Transverse colon (tissue), 4 donors: Measurements from ENCODE around the gene CDSN. TPM values are rescaled to one million over a fixed set of nuclear protein-coding genes. Genes with fewer than 3 reads are reported as not detected.

Experiments
- DNase-seq: peaks from one replicate; pipeline ENCODE4 v3.0.0-alpha.2; 2019
- H3K27ac ChIP-seq, 4 donors: fragments of 200-600 bp; sonication (generic); 2 replicates each; pipeline ENCODE4 v1.5.1; 2016 to 2018; ENCODE audit warnings: inconsistent platforms in 4 of 4
- H3K27me3 ChIP-seq: fragments of 200-600 bp; sonication (generic); 2 replicates; pipeline ENCODE4 v1.5.1; 2017; ENCODE audit warnings: inconsistent platforms
- H3K36me3 ChIP-seq, 4 donors: fragments of 200-600 bp; sonication (generic); 2 replicates each; pipeline ENCODE4 v1.5.1; 2017 to 2019; ENCODE audit warnings: inconsistent platforms in 4 of 4
- H3K4me1 ChIP-seq, 4 donors: fragments of 200-600 bp; sonication (generic); 2 replicates each; pipeline ENCODE4 v1.5.1; 2017 to 2020; ENCODE audit warnings: inconsistent platforms in 4 of 4
- H3K4me3 ChIP-seq, 4 donors: fragments of 200-600 bp; sonication (generic); 1 replicate in 1 of 4; 2 replicates in 3 of 4; pipeline versions ENCODE4 v1.5.1 to v1.6.1; 2017 to 2019; ENCODE audit warnings: inconsistent platforms in 4 of 4
- H3K9me3 ChIP-seq, 2 donors: fragments of 200-600 bp; sonication (generic); 2 replicates each; pipeline ENCODE4 v1.5.1; 2017 to 2019; ENCODE audit warnings: inconsistent platforms in 2 of 2
- EP300 ChIP-seq: sonication (generic); formaldehyde crosslinking; IDR thresholded peaks from one replicate; pipeline ENCODE4 v1.6.1; 2017; ENCODE audit warnings: antibody characterized with exemption, low read depth
- POLR2A ChIP-seq: fragments of 450-650 bp; IDR thresholded peaks from one replicate; pipeline ENCODE4 v1.6.1; 2016; ENCODE audit warnings: antibody characterized with exemption, mild to moderate bottlenecking, moderate library complexity
- POLR2AphosphoS5 ChIP-seq, 3 donors: sonication (generic); formaldehyde crosslinking; IDR thresholded peaks; one replicate each; pipeline ENCODE4 v1.6.1; 2016; ENCODE audit warnings: antibody characterized with exemption in 3 of 3
- WGBS, 2 donors: methylation state at CpG; one replicate each; pipeline ENCODE4 v1.1.5; 2018; ENCODE audit warnings: low coverage in 1 of 2; 5-methylcytosine and 5-hydroxymethylcytosine counted together
- in situ Hi-C, 4 donors: fragments of 200-750 bp; cut with MboI; loops; one replicate each; pipeline versions ENCODE4 v1.15.0 to v1.15.1; 2017; ENCODE audit warnings: low sequenced_read_pairs in 3 of 4, low pct_ligation_motif_present in 1 of 4, low pct_unique_long_range_greater_than_20kb in 1 of 4
- intact Hi-C: fragments of 100-400 bp; cut with DNase I; formaldehyde crosslinking; loops from one replicate; pipeline ENCODE4 v1.15.1; 2023; ENCODE audit warnings: low total_unique reads
- total RNA-seq, 4 donors: library from RNA; depleted of rRNA; stranded (reverse); fragments of >200 nt; gene quantifications; one replicate each; pipeline ENCODE4 v1.1.0, GENCODE V29; 2016
- TF ChIP-seq, protein P1 (sequence below), 5 experiments: fragments of 200-600 bp in 3 of 5; fragments of 450-650 bp in 2 of 5; sonication (generic) in 3 of 5; IDR thresholded peaks; 1 replicate in 2 of 5; 2 replicates in 3 of 5; pipeline ENCODE4 v1.5.1; 2016 to 2017; ENCODE audit warnings: antibody characterized with exemption in 5 of 5, inconsistent platforms in 3 of 5, mild to moderate bottlenecking in 2 of 5, moderate library complexity in 1 of 5

The CDSN gene
- total RNA-seq, 4 donors from 2014 or later: not detected

DNA sequence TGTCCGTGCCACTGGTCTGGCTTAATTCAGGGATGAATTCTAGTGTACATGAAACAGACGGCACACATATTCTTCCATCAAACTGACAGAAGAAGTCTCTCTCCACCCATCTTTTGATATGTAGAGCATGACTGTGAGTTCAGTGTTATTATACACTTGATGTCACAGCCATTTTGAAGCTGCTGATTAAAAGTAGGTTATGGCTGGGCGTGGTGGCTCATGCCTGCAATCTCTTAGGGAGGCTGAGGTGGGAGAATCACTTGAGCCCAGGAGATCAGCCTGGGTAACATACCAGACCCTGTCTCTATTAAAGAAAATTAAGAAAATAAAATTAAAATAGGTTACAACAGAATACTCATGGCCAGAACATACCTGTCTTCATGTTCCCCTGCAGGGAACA is 28.6 kb downstream of the CDSN start:
- Histone ChIP-seq H3K4me1 (peaks cover 0 to 47% (median 13%) of the 10 kb centered on the region in 4 donors), H3K36me3 (no peaks in the 10 kb centered on the region), H3K4me3 (no peak overlapping the region), H3K9me3 (no peaks in the 10 kb centered on the region), H3K27me3 (no peaks in the 10 kb centered on the region), H3K27ac (peak overlapping the region in 1 of 4 donors; percentile 4)
- in situ Hi-C loops: loop anchor here in 1 of 4 donors (25.0 kb wide), 1 partner anchor 629 kb away; no protein-coding TSS in a partner anchor
- intact Hi-C loops: no loop called here
- DNase-seq: peak; percentile 33
- WGBS, 2 donors: 23 to 31% methylated on average over 3 of the region's 3 CpGs
- TF ChIP-seq EP300 (no peak), POLR2A (no peak), POLR2AphosphoS5 (IDR thresholded peaks at IDR 0.05) (no peak)
- TF ChIP-seq, protein P1, sequence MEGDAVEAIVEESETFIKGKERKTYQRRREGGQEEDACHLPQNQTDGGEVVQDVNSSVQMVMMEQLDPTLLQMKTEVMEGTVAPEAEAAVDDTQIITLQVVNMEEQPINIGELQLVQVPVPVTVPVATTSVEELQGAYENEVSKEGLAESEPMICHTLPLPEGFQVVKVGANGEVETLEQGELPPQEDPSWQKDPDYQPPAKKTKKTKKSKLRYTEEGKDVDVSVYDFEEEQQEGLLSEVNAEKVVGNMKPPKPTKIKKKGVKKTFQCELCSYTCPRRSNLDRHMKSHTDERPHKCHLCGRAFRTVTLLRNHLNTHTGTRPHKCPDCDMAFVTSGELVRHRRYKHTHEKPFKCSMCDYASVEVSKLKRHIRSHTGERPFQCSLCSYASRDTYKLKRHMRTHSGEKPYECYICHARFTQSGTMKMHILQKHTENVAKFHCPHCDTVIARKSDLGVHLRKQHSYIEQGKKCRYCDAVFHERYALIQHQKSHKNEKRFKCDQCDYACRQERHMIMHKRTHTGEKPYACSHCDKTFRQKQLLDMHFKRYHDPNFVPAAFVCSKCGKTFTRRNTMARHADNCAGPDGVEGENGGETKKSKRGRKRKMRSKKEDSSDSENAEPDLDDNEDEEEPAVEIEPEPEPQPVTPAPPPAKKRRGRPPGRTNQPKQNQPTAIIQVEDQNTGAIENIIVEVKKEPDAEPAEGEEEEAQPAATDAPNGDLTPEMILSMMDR (IDR thresholded peaks at IDR 0.05): no peak

DNA sequence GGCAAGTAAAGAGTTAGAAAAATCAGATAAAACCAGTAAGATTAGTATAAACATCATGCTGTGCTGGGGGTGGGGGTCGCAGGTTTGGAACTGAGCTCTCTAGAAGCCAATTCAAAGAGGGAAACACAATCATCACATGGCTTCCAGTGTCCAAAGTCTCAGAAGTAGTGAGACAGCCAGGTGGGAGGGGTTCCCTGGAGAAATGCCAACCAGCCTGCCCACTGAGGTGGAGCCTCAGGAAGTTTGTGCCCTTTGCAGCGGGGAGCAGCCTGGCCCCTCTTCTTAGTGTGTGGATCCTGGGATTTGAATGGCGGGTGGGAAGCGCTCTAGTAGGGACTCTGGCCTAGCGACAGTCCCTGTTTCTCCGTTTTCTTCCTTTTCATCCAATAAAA is 29.3 kb downstream of the CDSN start:
- no peaks in the 10 kb centered on the region for H3K27me3 ChIP-seq
- TF ChIP-seq EP300 (no peak), POLR2A (no peak), POLR2AphosphoS5 (IDR thresholded peaks at IDR 0.05) (no peak)
- TF ChIP-seq, protein P1 (IDR thresholded peaks at IDR 0.05): no peak
- H3K36me3 ChIP-seq: no peaks in the 10 kb centered on the region
- H3K4me3 ChIP-seq: no peak overlapping the region
- H3K9me3 ChIP-seq: no peaks in the 10 kb centered on the region
- intact Hi-C loops (no loop called here), in situ Hi-C loops (loop anchor here in 1 of 4 donors (25.0 kb wide), 1 partner anchor 629 kb away; no protein-coding TSS in a partner anchor)
- 50 to 84% methylated on average over 1 to 6 of the region's 6 CpGs for WGBS, 2 donors
- H3K4me1 ChIP-seq: peaks cover 0 to 47% (median 13%) of the 10 kb centered on the region in 4 donors
- peak; percentile 63 for DNase-seq
- peak overlapping the region in 1 of 4 donors; percentile 13 for H3K27ac ChIP-seq

DNA sequence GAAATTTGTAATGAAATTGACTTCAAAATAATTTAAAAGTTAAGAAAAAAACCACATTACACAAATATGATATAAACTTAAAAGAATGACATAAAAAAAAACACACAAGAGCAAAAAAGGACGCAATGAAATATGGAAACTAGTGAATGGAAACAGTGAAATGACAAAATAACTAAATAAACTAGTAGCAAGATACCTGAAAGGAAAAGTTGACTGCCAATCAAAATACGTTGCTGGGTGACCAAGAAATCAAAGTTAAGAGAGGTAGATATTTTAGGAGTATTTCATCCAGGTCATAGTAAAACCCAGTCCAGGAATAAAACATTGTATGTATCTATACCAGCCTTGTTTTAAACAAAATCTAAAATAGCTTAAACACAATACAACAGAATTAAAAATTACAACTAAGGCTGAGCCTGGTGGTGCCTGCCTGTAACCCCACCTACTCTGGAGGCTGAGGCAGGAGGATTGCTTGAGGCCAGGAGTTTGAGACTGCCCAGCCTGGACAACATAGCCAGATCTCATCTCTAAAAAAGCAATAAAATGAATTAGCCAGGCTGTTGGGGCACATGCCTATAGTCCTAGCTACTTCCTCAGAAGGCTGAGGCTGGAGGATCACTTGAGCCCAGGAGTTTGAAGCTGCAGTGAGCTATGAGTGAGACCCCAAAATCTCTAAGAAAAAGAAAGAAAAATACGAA is 29.8 kb downstream of the CDSN start:
- in situ Hi-C loops: loop anchor here in 1 of 4 donors (25.0 kb wide), 1 partner anchor 628 kb away; no protein-coding TSS in a partner anchor
- TF ChIP-seq POLR2A: no peak
- TF ChIP-seq, protein P1 (IDR thresholded peaks at IDR 0.05): no peak

DNA sequence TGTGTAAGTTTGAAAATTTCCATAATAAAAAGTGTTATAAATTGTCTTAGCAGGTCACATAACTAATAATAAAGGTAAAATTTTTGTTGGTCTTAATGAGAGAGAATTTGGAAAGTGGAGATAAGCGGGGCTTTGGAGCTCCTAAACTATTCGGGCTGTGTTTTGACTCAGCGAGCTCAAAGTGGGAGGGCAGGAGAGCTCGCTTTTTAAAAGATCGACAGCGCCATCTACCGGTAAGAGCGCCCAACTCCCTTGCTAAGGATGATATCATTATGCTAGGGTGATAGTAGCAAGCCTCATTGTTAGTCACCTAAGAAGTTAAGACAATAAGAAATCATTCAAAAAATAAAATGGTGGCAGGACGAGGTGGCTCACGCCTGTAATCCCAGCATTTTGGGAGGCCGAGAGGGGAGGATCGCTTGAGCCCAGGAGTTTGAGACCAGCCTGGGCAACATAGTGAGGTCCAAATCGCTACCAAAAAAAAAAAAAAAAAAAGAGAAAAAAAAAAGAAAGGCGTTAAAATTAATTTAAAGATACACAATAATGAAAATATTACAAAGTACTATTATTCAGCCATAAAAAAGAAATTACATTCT is 32.7 kb downstream of the CDSN start:
- Histone ChIP-seq H3K4me3 (no peak overlapping the region), H3K27ac (peak overlapping the region in 1 of 4 donors; percentile 7), H3K4me1 (peaks cover 0 to 24% (median 0%) of the 10 kb centered on the region in 4 donors), H3K9me3 (no peaks in the 10 kb centered on the region), H3K36me3 (no peaks in the 10 kb centered on the region), H3K27me3 (peaks cover 5% of the 10 kb centered on the region)
- WGBS, 2 donors: 10 to 11% methylated on average over 14 of the region's 14 CpGs
- TF ChIP-seq, protein P1 (IDR thresholded peaks at IDR 0.05): peak; percentile 72 to 80 (median 79)
- TF ChIP-seq EP300: no peak
- intact Hi-C loops (loop anchor here (10.0 kb wide), 1 partner anchor 253 kb away; no protein-coding TSS in a partner anchor), in situ Hi-C loops (loop anchor here in 1 of 4 donors (10.0 to 25.0 kb wide), 2 partner anchors 263 to 625 kb away; no protein-coding TSS in a partner anchor)
- DNase-seq: peak; percentile 89

More for the DNA sequence above, 29.8 kb downstream of the CDSN start:
- Histone ChIP-seq H3K9me3 (no peaks in the 10 kb centered on the region), H3K4me3 (no peak overlapping the region), H3K36me3 (no peaks in the 10 kb centered on the region), H3K27ac (peak overlapping the region in 1 of 4 donors; percentile 13), H3K27me3 (peaks cover 4% of the 10 kb centered on the region), H3K4me1 (peaks cover 0 to 47% (median 13%) of the 10 kb centered on the region in 4 donors)
- WGBS, 2 donors: 76 to 86% methylated on average over 3 of the region's 3 CpGs
- intact Hi-C loops: no loop called here
- no peak for DNase-seq
